ENCODE data around the gene EYA4. TPM values are rescaled to one million over a fixed set of nuclear protein-coding genes. Genes with fewer than 3 reads are reported as not detected.

The EYA4 gene
- total RNA-seq, 1 donor from 2014 or later: 8.1 TPM

DNA sequence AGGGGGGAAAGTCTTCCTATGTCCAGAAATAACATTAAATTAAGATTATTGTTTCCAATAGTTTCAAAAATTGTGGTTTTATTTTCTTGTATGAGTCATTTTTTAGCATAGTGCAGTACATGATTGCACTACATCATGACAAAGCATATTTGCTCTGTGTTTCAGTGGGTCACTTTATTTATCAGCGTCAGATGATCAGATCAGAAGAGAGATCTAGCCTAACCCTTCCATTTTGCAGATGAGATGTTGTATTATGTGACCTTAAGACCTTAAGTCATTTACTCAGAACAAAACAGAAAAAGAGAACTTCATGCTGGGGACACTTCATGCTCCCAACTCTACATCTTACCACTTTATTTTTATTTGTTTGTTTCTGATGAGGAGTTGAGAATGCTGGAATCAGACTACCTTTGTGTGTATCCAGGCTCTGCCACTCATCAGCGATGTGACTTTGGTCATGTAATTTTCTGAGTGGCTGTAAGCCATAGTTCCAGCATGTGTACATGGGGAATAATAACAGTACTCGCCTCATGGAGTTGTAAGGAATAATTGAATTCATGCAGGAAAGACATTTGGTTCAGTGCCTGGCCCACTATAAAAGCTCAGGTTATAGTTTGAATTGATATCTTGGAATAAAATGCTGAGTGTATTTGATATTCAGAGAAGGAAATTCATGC, 13.5 kb downstream of the EYA4 start:
- no peaks in the 10 kb centered on the region for H3K4me1 Mint-ChIP-seq (ENCODE audit: unreplicated experiment)
- no peak overlapping the region for H3K4me3 Mint-ChIP-seq (ENCODE audit: unreplicated experiment)
- H3K27ac Mint-ChIP-seq (ENCODE audit: unreplicated experiment): no peak overlapping the region
- H3K36me3 Mint-ChIP-seq (ENCODE audit: low read depth, unreplicated experiment): no peaks in the 10 kb centered on the region
- H3K27me3 Mint-ChIP-seq (ENCODE audit: unreplicated experiment): no peaks in the 10 kb centered on the region
- DNase-seq (ENCODE audit: low spot score): no peak
- no peaks in the 10 kb centered on the region for H3K9me3 Mint-ChIP-seq (ENCODE audit: unreplicated experiment)
- TF ChIP-seq, protein P1, sequence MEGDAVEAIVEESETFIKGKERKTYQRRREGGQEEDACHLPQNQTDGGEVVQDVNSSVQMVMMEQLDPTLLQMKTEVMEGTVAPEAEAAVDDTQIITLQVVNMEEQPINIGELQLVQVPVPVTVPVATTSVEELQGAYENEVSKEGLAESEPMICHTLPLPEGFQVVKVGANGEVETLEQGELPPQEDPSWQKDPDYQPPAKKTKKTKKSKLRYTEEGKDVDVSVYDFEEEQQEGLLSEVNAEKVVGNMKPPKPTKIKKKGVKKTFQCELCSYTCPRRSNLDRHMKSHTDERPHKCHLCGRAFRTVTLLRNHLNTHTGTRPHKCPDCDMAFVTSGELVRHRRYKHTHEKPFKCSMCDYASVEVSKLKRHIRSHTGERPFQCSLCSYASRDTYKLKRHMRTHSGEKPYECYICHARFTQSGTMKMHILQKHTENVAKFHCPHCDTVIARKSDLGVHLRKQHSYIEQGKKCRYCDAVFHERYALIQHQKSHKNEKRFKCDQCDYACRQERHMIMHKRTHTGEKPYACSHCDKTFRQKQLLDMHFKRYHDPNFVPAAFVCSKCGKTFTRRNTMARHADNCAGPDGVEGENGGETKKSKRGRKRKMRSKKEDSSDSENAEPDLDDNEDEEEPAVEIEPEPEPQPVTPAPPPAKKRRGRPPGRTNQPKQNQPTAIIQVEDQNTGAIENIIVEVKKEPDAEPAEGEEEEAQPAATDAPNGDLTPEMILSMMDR (IDR thresholded peaks at IDR 0.05; ENCODE audit: unreplicated experiment): no peak

DNA sequence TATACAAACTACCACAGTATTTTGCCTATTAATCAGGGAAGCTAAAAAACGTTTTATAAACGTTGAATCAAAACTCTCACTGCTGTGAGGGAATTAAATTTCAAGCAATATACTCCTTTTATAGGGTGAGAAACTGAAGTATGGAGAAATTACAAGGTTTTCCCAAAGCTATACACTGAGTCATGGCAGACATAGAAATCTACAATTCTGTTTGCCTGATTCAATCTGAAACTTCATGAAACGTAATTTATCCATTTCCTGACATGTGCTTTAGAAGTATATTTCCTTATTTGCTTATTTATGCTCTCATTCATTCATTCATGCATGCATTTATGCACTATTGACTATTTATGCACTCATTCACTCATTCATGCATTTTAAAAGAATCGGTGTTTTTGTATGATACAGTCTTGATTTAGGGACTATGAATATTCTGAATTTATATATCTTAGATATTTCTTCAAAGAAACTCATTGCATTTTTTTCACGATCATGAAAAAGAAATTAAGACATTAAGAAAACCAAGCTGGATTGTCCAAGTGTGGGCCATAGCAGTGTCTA, 16.5 kb downstream of the EYA4 start:
- no peak for DNase-seq (ENCODE audit: low spot score)
- Mint-ChIP-seq H3K27ac (ENCODE audit: unreplicated experiment) (no peak overlapping the region), H3K36me3 (ENCODE audit: low read depth, unreplicated experiment) (no peaks in the 10 kb centered on the region), H3K9me3 (ENCODE audit: unreplicated experiment) (no peaks in the 10 kb centered on the region), H3K4me1 (ENCODE audit: unreplicated experiment) (no peaks in the 10 kb centered on the region), H3K27me3 (ENCODE audit: unreplicated experiment) (no peaks in the 10 kb centered on the region), H3K4me3 (ENCODE audit: unreplicated experiment) (no peak overlapping the region)
- TF ChIP-seq, protein P1 (IDR thresholded peaks at IDR 0.05; ENCODE audit: unreplicated experiment): no peak

DNA sequence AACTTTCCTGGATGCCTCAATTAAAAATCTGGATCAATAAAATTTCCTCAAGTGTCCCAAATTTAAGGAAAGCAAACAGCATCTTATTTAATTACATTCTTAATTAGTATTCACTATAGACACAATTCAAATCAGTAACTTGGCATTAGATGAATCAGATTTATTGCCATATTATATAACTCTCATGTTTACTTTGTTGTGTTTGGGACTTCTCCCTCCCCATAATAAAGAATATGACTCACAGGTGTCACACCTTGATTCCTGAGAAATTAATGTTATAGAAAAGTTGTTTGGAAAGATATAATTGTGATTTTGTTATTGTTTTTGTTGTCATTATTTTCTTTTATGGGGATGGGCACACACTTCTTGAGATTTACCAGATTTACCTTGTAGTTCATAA, 18.4 kb downstream of the EYA4 start:
- Mint-ChIP-seq H3K27me3 (ENCODE audit: unreplicated experiment) (no peaks in the 10 kb centered on the region), H3K27ac (ENCODE audit: unreplicated experiment) (no peak overlapping the region), H3K9me3 (ENCODE audit: unreplicated experiment) (no peaks in the 10 kb centered on the region), H3K4me1 (ENCODE audit: unreplicated experiment) (no peaks in the 10 kb centered on the region), H3K4me3 (ENCODE audit: unreplicated experiment) (no peak overlapping the region), H3K36me3 (ENCODE audit: low read depth, unreplicated experiment) (no peaks in the 10 kb centered on the region)
- TF ChIP-seq, protein P1 (IDR thresholded peaks at IDR 0.05; ENCODE audit: unreplicated experiment): no peak
- DNase-seq (ENCODE audit: low spot score): no peak

GRCh38 chr6:133262804-133263203, 21.6 kb downstream of the EYA4 start:
- DNase-seq (ENCODE audit: low spot score): no peak
- no peak overlapping the region for H3K27ac Mint-ChIP-seq (ENCODE audit: unreplicated experiment)
- H3K9me3 Mint-ChIP-seq (ENCODE audit: unreplicated experiment): no peaks in the 10 kb centered on the region
- TF ChIP-seq, protein P1 (IDR thresholded peaks at IDR 0.05; ENCODE audit: unreplicated experiment): no peak
- H3K36me3 Mint-ChIP-seq (ENCODE audit: low read depth, unreplicated experiment): no peaks in the 10 kb centered on the region
- no peaks in the 10 kb centered on the region for H3K4me1 Mint-ChIP-seq (ENCODE audit: unreplicated experiment)
- H3K4me3 Mint-ChIP-seq (ENCODE audit: unreplicated experiment): no peak overlapping the region
- no peaks in the 10 kb centered on the region for H3K27me3 Mint-ChIP-seq (ENCODE audit: unreplicated experiment)

- TF ChIP-seq, protein P1 (IDR thresholded peaks at IDR 0.05; ENCODE audit: unreplicated experiment): no peak
- H3K27ac Mint-ChIP-seq (ENCODE audit: unreplicated experiment): no peak overlapping the region
- no peaks in the 10 kb centered on the region for H3K4me1 Mint-ChIP-seq (ENCODE audit: unreplicated experiment)
Measured at GRCh38 chr6:133265066-133265465, 23.9 kb downstream of the EYA4 start.

More at GRCh38 chr6:133265066-133265465, 23.9 kb downstream of the EYA4 start:
- DNase-seq (ENCODE audit: low spot score): no peak
- no peak overlapping the region for H3K4me3 Mint-ChIP-seq (ENCODE audit: unreplicated experiment)
- no peaks in the 10 kb centered on the region for H3K36me3 Mint-ChIP-seq (ENCODE audit: low read depth, unreplicated experiment)
- H3K9me3 Mint-ChIP-seq (ENCODE audit: unreplicated experiment): no peaks in the 10 kb centered on the region
- H3K27me3 Mint-ChIP-seq (ENCODE audit: unreplicated experiment): no peaks in the 10 kb centered on the region

Data from endothelial cell (in vitro differentiated cells).